SK-N-SH treated with all-trans-retinoic acid at 6 μM for 48 hours (cell line): Measurements from ENCODE around the gene FNDC3A.

ENCODE experiments used
- ARNTL ChIP-seq: fragments of 450-650 bp; formaldehyde crosslinking; IDR thresholded peaks from 2 replicates; pipeline ENCODE4 v1.5.0; 2020; ENCODE audit warnings: low read depth, mild to moderate bottlenecking, moderate library complexity, borderline replicate concordance
- CSDC2 ChIP-seq: fragments of 250-450 bp; sonication (Bioruptor Pico); IDR thresholded peaks from 2 replicates; pipeline ENCODE4 v1.5.0; 2020; ENCODE audit warnings: mild to moderate bottlenecking, moderate library complexity
- CSRNP3 ChIP-seq: fragments of 250-450 bp; sonication (Bioruptor Pico); IDR thresholded peaks from 2 replicates; pipeline ENCODE4 v1.5.1; 2021; ENCODE audit warnings: mild to moderate bottlenecking, moderate library complexity
- ISL1 ChIP-seq: fragments of 250-450 bp; sonication (Bioruptor Pico); IDR thresholded peaks from 2 replicates; pipeline ENCODE4 v2.1.2; 2022; ENCODE audit warnings: mild to moderate bottlenecking, moderate library complexity
- PATZ1 ChIP-seq: fragments of 250-450 bp; sonication (Bioruptor Pico); IDR thresholded peaks from 2 replicates; pipeline ENCODE4 v1.8.0; 2020; ENCODE audit warnings: mild to moderate bottlenecking, moderate library complexity, borderline replicate concordance
- RARB ChIP-seq: fragments of 250-450 bp; sonication (Bioruptor Pico); IDR thresholded peaks from 2 replicates; pipeline ENCODE4 v1.8.0; 2021; ENCODE audit warnings: mild to moderate bottlenecking, moderate library complexity
- SNAI2 ChIP-seq: fragments of 250-450 bp; sonication (Bioruptor Pico); IDR thresholded peaks from 2 replicates; pipeline ENCODE4 v1.5.0; 2020; ENCODE audit warnings: mild to moderate bottlenecking, moderate library complexity
- ZC3H10 ChIP-seq: fragments of 250-450 bp; sonication (Bioruptor Pico); IDR thresholded peaks from 2 replicates; pipeline ENCODE4 v1.5.1; 2021; ENCODE audit warnings: mild to moderate bottlenecking, moderate library complexity
- ZNF565 ChIP-seq: fragments of 450-650 bp; formaldehyde crosslinking; conservative IDR thresholded peaks from 2 replicates; pipeline ENCODE4 v1.5.0; 2020; ENCODE audit warnings: low read depth, mild to moderate bottlenecking, moderate library complexity
- ZNF70 ChIP-seq: fragments of 450-650 bp; formaldehyde crosslinking; IDR thresholded peaks from 2 replicates; pipeline ENCODE4 v1.5.0; 2020; ENCODE audit warnings: mild to moderate bottlenecking, moderate library complexity
- ZNF8 ChIP-seq: fragments of 450-650 bp; formaldehyde crosslinking; IDR thresholded peaks from 2 replicates; pipeline ENCODE4 v1.5.0; 2020; ENCODE audit warnings: mild to moderate bottlenecking, moderate library complexity

GRCh38 chr13:49225223-49226042, 249.7 kb downstream of the FNDC3A start:
- TF ChIP-seq ZNF8 (no peak), ARNTL (CRISPR knock-in tag) (no peak), PATZ1 (CRISPR knock-in tag) (no peak), ZC3H10 (CRISPR knock-in tag) (no peak), ISL1 (CRISPR knock-in tag) (no peak), CSDC2 (CRISPR knock-in tag) (no peak), ZNF565 (no peak), SNAI2 (no peak), ZNF70 (no peak), CSRNP3 (CRISPR knock-in tag) (no peak), RARB (CRISPR knock-in tag) (no peak)
